ENCODE measurements around the gene TRIML2. TPM values are rescaled to one million over a fixed set of nuclear protein-coding genes. Genes with fewer than 3 reads are reported as not detected.

The TRIML2 gene
- total RNA-seq, 1 experiment from 2014 or later, result 0.17 TPM

DNA sequence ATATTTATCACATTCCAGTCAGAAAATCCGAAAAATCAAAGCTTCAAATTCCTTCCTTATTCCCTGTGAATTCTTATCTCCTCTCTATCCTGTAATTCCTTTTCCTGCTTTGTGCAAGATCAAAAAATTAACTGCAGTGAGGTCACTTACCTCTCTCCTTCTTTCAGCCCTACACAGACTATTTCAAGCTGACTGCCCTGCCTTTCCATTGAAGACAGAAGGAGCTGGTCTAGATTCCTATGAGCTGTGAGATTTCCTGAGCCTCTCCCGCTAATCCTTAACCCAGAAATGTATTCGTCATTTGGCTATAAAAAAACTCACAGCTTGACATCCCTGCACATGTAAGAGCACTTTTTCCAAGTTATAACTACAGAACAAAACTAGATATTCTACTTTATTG is 26.6 kb downstream of the TRIML2 start:
- TF ChIP-seq, protein P1, sequence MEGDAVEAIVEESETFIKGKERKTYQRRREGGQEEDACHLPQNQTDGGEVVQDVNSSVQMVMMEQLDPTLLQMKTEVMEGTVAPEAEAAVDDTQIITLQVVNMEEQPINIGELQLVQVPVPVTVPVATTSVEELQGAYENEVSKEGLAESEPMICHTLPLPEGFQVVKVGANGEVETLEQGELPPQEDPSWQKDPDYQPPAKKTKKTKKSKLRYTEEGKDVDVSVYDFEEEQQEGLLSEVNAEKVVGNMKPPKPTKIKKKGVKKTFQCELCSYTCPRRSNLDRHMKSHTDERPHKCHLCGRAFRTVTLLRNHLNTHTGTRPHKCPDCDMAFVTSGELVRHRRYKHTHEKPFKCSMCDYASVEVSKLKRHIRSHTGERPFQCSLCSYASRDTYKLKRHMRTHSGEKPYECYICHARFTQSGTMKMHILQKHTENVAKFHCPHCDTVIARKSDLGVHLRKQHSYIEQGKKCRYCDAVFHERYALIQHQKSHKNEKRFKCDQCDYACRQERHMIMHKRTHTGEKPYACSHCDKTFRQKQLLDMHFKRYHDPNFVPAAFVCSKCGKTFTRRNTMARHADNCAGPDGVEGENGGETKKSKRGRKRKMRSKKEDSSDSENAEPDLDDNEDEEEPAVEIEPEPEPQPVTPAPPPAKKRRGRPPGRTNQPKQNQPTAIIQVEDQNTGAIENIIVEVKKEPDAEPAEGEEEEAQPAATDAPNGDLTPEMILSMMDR (conservative IDR thresholded peaks at IDR 0.05; ENCODE audit: low read depth, low read length), result no peak
- TF ChIP-seq EZH2 (IDR thresholded peaks at IDR 0.05; ENCODE audit: borderline replicate concordance, low read depth, low read length, poor library complexity, severe bottlenecking), result no peak
- POLR2A ChIA-PET (ENCODE audit: low non-redundant PET), result no interaction called here
- no TSS peak for BruUV-seq (replicated peaks)
- H3K36me3 ChIP-seq (ENCODE audit: insufficient read depth, low read length, poor library complexity, severe bottlenecking), result no peaks in the 10 kb centered on the region
- H3K9me3 ChIP-seq (ENCODE audit: low read depth, low read length, poor library complexity, severe bottlenecking), result no peaks in the 10 kb centered on the region
- intact Hi-C loops (cut with micrococcal nuclease; ENCODE audit: unreplicated experiment), result no loop called here
- peak; percentile 17 for DNase-seq (ENCODE audit: low spot score)
- no peaks in the 10 kb centered on the region for H3K4me1 ChIP-seq (ENCODE audit: insufficient read depth, low read length, poor library complexity, severe bottlenecking)
- no peak overlapping the region for H3K4me3 ChIP-seq (ENCODE audit: low read depth, low read length, poor library complexity, severe bottlenecking)
- peaks cover 33% of the 10 kb centered on the region for H3K27me3 ChIP-seq (replicated peaks; ENCODE audit: insufficient read depth, low read depth, low read length, poor library complexity)
- CTCF ChIA-PET, result no interaction called here
- no peak overlapping the region for H3K27ac ChIP-seq (ENCODE audit: low read depth, low read length, poor library complexity, severe bottlenecking)

DNA sequence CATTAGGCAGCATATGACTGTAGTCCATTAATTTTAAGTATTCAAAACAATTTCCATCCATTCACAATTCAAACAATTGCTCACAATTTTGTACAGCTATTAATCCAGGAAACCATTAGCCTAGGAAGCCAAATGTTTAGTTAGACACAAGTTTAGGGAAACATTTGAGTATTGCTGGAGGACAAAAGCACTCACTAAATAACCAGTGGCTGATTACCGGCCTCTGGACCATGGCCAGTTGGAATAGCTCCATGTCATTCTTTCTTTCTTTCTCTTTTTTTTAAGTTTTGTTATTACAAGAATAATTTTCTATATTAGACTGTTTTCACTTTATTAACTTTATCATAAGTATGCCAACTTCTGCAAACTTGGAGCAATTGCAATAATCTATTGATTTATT is 31.3 kb downstream of the TRIML2 start:
- no peak overlapping the region for H3K4me3 ChIP-seq (ENCODE audit: low read depth, low read length, poor library complexity, severe bottlenecking)
- no peak for TF ChIP-seq EZH2 (IDR thresholded peaks at IDR 0.05; ENCODE audit: borderline replicate concordance, low read depth, low read length, poor library complexity, severe bottlenecking)
- TF ChIP-seq, protein P1 (conservative IDR thresholded peaks at IDR 0.05; ENCODE audit: low read depth, low read length), result no peak
- intact Hi-C loops (cut with micrococcal nuclease; ENCODE audit: unreplicated experiment), result no loop called here
- H3K36me3 ChIP-seq (ENCODE audit: insufficient read depth, low read length, poor library complexity, severe bottlenecking), result no peaks in the 10 kb centered on the region
- ChIA-PET POLR2A (ENCODE audit: low non-redundant PET) (no interaction called here), CTCF (no interaction called here)
- H3K9me3 ChIP-seq (ENCODE audit: low read depth, low read length, poor library complexity, severe bottlenecking), result no peaks in the 10 kb centered on the region
- no TSS peak for BruUV-seq (replicated peaks)
- no peaks in the 10 kb centered on the region for H3K4me1 ChIP-seq (ENCODE audit: insufficient read depth, low read length, poor library complexity, severe bottlenecking)
- DNase-seq (ENCODE audit: low spot score), result no peak
- H3K27me3 ChIP-seq (replicated peaks; ENCODE audit: insufficient read depth, low read depth, low read length, poor library complexity), result peaks cover 39% of the 10 kb centered on the region
- no peak overlapping the region for H3K27ac ChIP-seq (ENCODE audit: low read depth, low read length, poor library complexity, severe bottlenecking)

DNA sequence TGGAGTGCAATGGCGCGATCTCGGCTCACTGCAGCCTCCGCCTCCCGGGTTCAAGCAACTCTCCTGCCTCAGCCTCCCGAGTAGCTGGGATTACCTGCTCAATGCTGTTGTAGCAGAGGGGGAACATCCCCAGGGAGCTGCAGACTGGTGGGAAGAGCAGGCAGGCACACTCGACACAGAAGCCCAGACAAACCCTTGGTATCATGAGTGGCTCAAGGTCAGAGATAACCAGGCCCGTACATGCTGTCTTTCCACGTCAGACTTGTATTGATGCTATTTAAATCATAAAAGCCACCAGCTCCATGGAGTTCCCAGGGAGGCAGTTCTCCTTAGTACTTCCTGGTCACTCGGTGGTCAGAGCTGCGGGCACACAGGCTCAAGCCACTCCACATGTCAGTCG is 33.2 kb downstream of the TRIML2 start:
- intact Hi-C loops (cut with micrococcal nuclease; ENCODE audit: unreplicated experiment), result no loop called here
- Histone ChIP-seq H3K9me3 (ENCODE audit: low read depth, low read length, poor library complexity, severe bottlenecking) (no peaks in the 10 kb centered on the region), H3K36me3 (ENCODE audit: insufficient read depth, low read length, poor library complexity, severe bottlenecking) (no peaks in the 10 kb centered on the region), H3K4me3 (ENCODE audit: low read depth, low read length, poor library complexity, severe bottlenecking) (no peak overlapping the region), H3K27me3 (replicated peaks; ENCODE audit: insufficient read depth, low read depth, low read length, poor library complexity) (peaks cover 36% of the 10 kb centered on the region), H3K4me1 (ENCODE audit: insufficient read depth, low read length, poor library complexity, severe bottlenecking) (no peaks in the 10 kb centered on the region), H3K27ac (ENCODE audit: low read depth, low read length, poor library complexity, severe bottlenecking) (no peak overlapping the region)
- no peak for DNase-seq (ENCODE audit: low spot score)
- ChIA-PET CTCF (no interaction called here), POLR2A (ENCODE audit: low non-redundant PET) (no interaction called here)
- no TSS peak for BruUV-seq (replicated peaks)
- TF ChIP-seq, protein P1 (conservative IDR thresholded peaks at IDR 0.05; ENCODE audit: low read depth, low read length), result no peak
- no peak for TF ChIP-seq EZH2 (IDR thresholded peaks at IDR 0.05; ENCODE audit: borderline replicate concordance, low read depth, low read length, poor library complexity, severe bottlenecking)
